Loucy (cell line): Measurements from ENCODE around the gene PCLO.

Source experiments
- EZH2phosphoT487 ChIP-seq: fragments of 200-600 bp; IDR thresholded peaks from 2 replicates; pipeline ENCODE4 v1.6.1; 2018; ENCODE audit warnings: antibody characterized with exemption, mild to moderate bottlenecking, moderate library complexity, borderline replicate concordance
- TF ChIP-seq, protein P1 (sequence below): fragments of 200-600 bp; sonication (generic); conservative IDR thresholded peaks from 2 replicates; pipeline ENCODE4 v1.5.1; 2014; ENCODE audit warnings: mild to moderate bottlenecking, antibody characterized with exemption, low read length

DNA sequence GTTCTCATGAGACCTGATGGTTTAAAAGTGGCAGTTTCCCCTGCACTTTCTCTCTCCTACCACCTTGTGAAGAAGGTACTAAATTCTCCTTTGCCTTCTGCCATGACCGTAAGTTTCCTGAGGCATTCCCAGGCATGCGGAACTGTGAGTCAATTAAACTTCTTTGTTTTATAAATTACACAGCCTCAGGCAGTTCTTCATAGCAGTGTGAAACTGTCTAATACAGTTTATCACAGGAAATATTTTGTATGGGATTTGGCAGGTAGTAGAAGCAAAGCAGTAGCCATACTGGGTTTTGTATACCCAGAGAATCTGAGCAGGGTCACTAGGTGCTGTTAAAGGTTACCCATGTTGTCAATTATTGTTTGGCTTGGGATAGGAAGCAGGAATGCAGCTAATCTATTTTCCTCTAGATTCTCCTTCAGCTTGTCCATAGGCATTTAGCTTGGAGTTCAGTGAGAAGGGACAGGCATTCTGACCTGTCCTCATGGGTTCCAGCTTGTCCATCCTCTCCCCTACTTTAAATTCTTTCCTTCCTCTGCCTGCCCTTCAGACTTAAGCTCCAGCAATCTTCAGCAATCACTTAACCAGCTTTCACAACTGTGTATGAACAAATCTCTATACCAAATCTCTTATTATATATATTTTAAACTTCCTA is 186.7 kb downstream of the PCLO start:
- TF ChIP-seq, protein P1, sequence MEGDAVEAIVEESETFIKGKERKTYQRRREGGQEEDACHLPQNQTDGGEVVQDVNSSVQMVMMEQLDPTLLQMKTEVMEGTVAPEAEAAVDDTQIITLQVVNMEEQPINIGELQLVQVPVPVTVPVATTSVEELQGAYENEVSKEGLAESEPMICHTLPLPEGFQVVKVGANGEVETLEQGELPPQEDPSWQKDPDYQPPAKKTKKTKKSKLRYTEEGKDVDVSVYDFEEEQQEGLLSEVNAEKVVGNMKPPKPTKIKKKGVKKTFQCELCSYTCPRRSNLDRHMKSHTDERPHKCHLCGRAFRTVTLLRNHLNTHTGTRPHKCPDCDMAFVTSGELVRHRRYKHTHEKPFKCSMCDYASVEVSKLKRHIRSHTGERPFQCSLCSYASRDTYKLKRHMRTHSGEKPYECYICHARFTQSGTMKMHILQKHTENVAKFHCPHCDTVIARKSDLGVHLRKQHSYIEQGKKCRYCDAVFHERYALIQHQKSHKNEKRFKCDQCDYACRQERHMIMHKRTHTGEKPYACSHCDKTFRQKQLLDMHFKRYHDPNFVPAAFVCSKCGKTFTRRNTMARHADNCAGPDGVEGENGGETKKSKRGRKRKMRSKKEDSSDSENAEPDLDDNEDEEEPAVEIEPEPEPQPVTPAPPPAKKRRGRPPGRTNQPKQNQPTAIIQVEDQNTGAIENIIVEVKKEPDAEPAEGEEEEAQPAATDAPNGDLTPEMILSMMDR = no peak
- TF ChIP-seq EZH2phosphoT487 = no peak
